ENCODE data around the gene APBB3.
A peak's percentile ranks its signal among the peaks of the same experiment; 100 is the strongest.

The APBB3 gene

DNA sequence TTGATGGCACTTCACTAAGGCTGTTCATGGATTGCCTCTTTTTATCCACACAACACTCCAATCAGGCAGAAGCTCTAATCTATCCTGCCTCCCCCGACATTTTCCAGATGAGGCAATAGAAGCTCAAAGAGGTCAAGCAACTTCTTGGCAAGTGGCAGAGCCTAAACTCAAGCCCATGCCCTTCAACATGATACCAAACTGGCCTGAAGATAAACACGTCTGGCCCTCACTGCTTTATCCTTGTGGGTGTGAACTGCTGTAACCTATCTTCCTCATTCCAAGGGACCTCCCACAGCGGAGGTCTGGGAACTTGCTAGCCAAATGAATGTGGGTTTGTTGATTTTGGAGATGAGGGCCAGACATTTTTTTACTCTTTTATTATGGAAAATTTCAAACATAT lies 9.8 kb upstream of the APBB3 start:
- peak; percentile 58 to 69 for DNase-seq

DNA sequence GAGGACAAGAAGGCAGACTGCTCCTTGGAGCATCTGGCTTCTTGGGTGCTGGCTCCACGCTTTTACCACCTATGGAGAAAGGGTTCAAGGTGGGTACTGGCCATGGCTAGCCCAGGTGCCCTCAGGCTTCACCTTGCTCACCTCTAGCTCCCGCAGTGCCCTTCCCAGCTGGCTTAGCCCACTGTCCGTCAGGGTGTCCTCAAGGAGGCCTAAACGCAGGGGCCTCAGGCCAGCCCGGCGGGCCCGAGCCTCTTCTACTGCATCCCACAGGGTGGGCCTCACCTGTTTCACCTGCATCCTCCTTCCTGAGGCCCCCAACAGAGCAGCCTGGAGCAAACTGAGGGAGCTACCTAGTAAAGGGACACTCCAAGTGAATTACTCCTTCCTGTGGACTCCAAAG lies 9.3 kb upstream of the APBB3 start:
- DNase-seq: no peak

GRCh38 chr5:140571105-140571504 lies 6.7 kb upstream of the APBB3 start:
- DNase-seq: no peak

GRCh38 chr5:140570488-140570887 lies 6.1 kb upstream of the APBB3 start:
- no peak for DNase-seq

- DNase-seq: no peak
These were observed 5.7 kb upstream of the APBB3 start for GRCh38 chr5:140570058-140570457.

DNA sequence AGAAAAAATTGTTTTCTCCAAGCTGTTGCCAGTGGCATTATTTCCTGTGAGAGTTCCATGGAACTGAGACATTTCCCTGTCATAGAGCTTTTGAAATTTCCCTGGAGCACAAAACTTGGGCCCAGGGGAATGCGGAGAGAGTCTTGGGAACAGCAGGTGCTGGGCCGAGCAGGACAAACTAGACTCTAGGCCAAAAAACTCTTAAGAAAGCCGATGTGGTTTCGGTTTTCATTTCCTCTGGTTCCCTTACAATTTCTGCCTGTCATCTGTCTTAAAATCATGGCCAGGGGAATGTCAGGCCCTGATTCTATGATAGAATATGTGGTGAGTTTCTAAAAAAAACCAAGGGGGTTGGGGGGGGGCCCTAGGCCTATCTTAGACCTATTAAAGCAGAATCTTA lies 4.8 kb upstream of the APBB3 start:
- peak in 1 of 2 donors; percentile 39 for DNase-seq

GRCh38 chr5:140568443-140569063 lies 4.2 kb upstream of the APBB3 start:
- DNase-seq: no peak

DNA sequence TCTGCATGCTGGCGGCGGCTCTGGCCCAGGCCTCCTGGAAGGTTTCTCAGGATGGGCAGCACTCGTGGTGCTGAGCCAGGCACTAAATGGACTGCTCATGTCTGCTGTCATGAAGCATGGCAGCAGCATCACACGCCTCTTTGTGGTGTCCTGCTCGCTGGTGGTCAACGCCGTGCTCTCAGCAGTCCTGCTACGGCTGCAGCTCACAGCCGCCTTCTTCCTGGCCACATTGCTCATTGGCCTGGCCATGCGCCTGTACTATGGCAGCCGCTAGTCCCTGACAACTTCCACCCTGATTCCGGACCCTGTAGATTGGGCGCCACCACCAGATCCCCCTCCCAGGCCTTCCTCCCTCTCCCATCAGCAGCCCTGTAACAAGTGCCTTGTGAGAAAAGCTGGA lies 3.5 kb upstream of the APBB3 start:
- no peak for DNase-seq

GRCh38 chr5:140567136-140567818 lies 2.9 kb upstream of the APBB3 start:
- DNase-seq: no peak

DNA sequence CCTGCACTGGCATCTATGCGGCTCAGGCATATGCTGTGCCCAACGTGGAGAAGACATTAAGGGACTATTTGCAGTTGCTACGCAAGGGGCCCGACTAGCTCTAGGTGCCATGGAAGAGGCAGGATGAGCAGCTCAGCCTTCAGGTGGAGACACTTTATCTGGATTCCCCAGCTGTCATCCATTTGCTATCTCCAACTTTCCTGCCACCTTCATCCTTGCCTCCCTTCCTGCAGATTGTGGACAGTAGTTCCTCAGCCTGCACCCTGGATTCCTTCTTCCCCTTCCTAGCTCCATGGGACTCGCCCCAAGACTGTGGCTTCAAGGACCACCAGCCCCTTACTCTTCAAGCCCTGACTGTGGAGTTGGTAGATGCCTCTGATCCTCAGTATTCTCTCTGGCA lies 2.3 kb upstream of the APBB3 start:
- no peak for DNase-seq

GRCh38 chr5:140565780-140566095 lies 1.3 kb upstream of the APBB3 start:
- DNase-seq: no peak

- no peak for DNase-seq
These were observed 804 bp upstream of the APBB3 start for GRCh38 chr5:140565024-140565779.

DNA sequence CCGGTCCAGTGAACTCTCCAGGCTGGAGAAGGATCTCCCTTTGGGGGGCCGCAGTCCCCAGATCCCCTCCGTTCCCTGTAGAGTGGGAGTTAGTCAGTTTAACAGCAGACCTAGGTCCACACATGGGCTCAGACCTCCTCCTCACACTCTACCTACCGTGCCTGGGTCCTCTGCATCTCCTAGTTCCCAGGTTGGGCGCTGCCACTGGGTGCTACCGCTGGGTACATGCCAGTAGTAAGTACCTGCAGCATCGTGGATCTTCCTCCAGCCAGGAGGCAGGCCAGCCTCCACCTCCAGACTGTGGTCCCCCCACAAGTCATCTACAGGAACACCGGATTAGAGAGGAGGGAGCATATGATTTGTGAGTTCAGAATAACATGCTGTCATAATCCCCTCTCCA lies 802 bp downstream of the APBB3 start:
- DNase-seq: no peak

DNA sequence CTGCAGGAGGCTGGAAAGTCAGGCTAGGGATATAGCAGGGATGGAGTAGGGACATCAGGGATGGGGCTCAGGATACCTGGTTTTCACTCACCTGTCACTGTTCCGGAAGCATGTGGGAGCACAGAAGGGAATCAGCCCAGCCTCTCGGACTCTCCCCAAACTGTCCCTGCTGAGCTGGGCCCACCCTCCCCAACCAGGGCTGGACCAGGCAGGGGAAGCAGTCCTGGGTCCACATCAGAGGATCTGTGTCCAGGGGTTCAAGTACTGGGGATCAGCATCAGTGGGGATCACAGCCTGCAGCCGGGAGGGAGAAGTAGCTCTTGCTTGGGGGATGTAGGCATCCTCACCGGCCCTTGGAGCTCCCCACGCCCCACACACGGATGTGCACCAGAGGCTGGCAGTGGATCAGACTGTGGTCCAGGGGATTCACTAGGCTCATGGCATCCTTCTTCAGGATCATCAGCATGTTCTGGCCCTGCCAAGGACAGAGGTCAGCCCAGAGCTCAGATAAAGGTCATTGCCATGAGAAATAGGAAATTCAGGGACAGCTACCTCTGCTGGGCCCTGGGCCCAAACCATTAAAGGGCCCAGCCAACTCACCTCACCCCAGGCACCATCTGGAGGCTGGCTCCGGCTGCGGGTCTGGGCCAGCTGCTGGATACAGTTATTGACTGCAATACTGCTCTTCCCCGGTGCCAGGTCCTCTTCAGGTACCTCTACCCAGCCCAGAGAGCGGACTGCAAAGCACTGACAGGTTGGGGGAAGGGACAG lies 2.5 kb downstream of the APBB3 start:
- DNase-seq: no peak

GRCh38 chr5:140560227-140560626 lies 4.2 kb downstream of the APBB3 start:
- no peak for DNase-seq

GRCh38 chr5:140558542-140558941 lies 5.9 kb downstream of the APBB3 start:
- DNase-seq: no peak

DNA sequence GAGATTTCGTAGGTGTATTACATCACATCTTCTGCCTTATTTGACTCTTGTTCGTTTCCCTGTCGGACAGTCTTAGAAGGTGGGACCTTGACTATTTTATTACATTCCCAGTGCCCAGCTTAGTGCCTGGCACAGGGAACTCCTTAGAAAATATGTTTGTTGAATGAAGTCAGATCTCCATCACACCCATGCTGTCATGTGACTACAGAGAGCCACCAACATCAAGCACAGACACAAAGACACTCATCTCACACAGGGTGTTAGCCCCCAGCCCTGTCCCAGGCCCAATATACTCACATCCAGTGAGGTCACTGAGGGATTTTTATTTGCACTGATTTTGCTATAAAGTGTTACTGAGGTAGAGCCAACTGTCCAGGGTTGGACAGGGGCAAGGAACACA lies 6.4 kb downstream of the APBB3 start:
- DNase-seq: no peak

- peak; percentile 94 to 95 for DNase-seq
These were observed 7.1 kb downstream of the APBB3 start, which contains the start of gene SRA1 for GRCh38 chr5:140557136-140557805. TSS of gene SRA1 (minus strand) at chr5:140557473. CDS start at chr5:140557452, 21 bp downstream.

- peak; percentile 42 to 52 for DNase-seq
These were observed 8.0 kb downstream of the APBB3 start for GRCh38 chr5:140556438-140556837.

DNA sequence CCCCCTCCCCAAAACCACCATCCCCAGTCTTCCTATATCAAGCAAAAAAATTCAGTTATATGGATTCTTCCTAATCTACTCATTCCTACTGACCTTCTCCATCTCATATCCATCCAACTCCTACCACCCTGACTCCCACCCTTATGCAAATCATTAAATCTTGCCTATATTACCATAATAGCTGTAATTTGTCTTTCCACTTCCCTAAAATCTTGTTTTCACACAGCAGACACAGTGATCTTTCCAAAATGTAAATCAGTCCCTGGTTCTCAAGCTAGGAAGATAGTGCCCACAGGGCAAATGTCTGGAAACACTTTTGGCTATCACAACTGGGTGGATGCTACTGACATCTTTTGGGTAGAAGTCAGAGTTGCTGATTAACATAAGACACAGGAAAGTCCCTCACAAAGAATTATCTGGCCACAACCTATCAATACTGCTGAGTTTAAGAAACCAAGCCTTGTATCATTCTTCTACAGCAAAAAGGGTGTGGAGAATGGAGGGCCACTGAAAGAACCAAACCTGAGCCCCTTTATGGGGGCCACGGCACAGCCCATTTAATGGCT lies 8.6 kb downstream of the APBB3 start:
- DNase-seq: no peak

- DNase-seq: peak; percentile 34 to 47
These were observed 9.9 kb downstream of the APBB3 start for GRCh38 chr5:140554454-140554853.

- no peak for DNase-seq
These were observed 10.7 kb downstream of the APBB3 start for GRCh38 chr5:140553657-140554056.

Measured in inflammatory macrophage (primary cell).